ENCODE measurements around the gene RASGEF1B. TPM values are rescaled to one million over a fixed set of nuclear protein-coding genes. Genes with fewer than 3 reads are reported as not detected.

RASGEF1B gene
- total RNA-seq, 4 donors from 2014 or later = 5.2 to 18.6 (median 6.2) TPM

DNA sequence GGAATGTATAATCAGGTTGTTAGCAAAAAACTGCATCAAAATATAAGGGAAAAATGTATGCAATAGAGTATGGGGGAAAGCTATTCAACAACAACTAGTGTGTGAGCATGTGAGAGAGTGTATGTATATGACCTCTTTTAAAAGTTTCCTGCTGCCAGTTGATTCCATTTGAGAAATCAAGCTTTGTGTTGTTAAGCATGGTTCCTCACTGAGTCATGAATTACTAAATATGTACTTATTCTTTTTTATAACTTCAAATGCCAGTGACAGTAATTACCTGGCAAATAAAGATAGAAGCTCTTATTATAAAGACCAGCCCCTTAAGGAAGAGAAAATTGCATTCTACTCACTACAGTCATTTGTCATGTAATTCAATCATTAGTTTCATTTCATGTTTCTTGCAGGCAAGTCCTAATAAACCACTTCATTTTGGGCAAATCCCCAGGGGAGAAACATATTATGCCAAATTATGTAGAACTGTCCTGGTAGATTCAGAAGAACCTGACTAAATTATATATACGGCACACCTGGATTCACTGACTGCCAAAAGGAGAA is 19.2 kb downstream of the RASGEF1B start:
- H3K27me3 ChIP-seq = no peaks in the 10 kb centered on the region
- peaks cover 5 to 46% (median 19%) of the 10 kb centered on the region in 4 donors for H3K36me3 ChIP-seq
- DNase-seq (ENCODE audit: extremely low spot score) = no peak

DNA sequence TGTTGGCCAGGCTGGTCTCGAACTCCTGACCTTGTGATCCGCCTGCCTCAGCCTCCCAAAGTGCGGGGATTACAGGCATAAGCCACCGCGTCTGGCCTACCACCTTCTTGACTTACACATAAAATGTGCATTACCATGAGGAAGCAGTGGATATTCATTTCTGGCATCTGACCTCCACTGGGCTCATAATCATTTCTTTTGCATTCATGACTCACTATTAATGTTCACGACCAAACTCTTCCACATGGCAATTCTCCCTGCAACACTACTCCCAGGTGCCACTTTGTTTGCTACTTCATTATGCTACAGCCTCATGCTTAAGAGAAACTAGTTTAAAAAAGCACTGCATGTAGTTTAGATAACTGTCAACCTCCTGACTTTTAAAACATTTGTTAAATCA is 22.7 kb downstream of the RASGEF1B start:
- intact Hi-C loops (cut with DNase I) = no loop called here
- Histone ChIP-seq H3K36me3 (peaks cover 5 to 53% (median 28%) of the 10 kb centered on the region in 4 donors), H3K27me3 (no peaks in the 10 kb centered on the region), H3K4me3 (no peak overlapping the region), H3K27ac (replicated peaks in 1 of 4) (no peak overlapping the region), H3K9me3 (no peaks in the 10 kb centered on the region), H3K4me1 (no peaks in the 10 kb centered on the region)
- DNase-seq (ENCODE audit: extremely low spot score) = no peak
- 88% methylated on average over 6 of the region's 6 CpGs for WGBS
- no peak for TF ChIP-seq POLR2AphosphoS5 (IDR thresholded peaks at IDR 0.05)
- no peak for TF ChIP-seq POLR2A (IDR thresholded peaks at IDR 0.05; ENCODE audit: low read depth)
- TF ChIP-seq EP300 (IDR thresholded peaks at IDR 0.05) = no peak
- TF ChIP-seq, protein P1, sequence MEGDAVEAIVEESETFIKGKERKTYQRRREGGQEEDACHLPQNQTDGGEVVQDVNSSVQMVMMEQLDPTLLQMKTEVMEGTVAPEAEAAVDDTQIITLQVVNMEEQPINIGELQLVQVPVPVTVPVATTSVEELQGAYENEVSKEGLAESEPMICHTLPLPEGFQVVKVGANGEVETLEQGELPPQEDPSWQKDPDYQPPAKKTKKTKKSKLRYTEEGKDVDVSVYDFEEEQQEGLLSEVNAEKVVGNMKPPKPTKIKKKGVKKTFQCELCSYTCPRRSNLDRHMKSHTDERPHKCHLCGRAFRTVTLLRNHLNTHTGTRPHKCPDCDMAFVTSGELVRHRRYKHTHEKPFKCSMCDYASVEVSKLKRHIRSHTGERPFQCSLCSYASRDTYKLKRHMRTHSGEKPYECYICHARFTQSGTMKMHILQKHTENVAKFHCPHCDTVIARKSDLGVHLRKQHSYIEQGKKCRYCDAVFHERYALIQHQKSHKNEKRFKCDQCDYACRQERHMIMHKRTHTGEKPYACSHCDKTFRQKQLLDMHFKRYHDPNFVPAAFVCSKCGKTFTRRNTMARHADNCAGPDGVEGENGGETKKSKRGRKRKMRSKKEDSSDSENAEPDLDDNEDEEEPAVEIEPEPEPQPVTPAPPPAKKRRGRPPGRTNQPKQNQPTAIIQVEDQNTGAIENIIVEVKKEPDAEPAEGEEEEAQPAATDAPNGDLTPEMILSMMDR (IDR thresholded peaks at IDR 0.05) = no peak

More for the DNA sequence above, 19.2 kb downstream of the RASGEF1B start:
- H3K27ac ChIP-seq (replicated peaks in 1 of 4) = no peak overlapping the region
- H3K4me1 ChIP-seq = no peaks in the 10 kb centered on the region
- intact Hi-C loops (cut with DNase I) = no loop called here
- no peak overlapping the region for H3K4me3 ChIP-seq
- TF ChIP-seq, protein P1 (IDR thresholded peaks at IDR 0.05) = no peak
- no peak for TF ChIP-seq POLR2A (IDR thresholded peaks at IDR 0.05; ENCODE audit: low read depth)
- TF ChIP-seq EP300 (IDR thresholded peaks at IDR 0.05) = no peak
- TF ChIP-seq POLR2AphosphoS5 (IDR thresholded peaks at IDR 0.05) = no peak
- no peaks in the 10 kb centered on the region for H3K9me3 ChIP-seq
- WGBS = 93% methylated on average over 1 of the region's 1 CpG

DNA sequence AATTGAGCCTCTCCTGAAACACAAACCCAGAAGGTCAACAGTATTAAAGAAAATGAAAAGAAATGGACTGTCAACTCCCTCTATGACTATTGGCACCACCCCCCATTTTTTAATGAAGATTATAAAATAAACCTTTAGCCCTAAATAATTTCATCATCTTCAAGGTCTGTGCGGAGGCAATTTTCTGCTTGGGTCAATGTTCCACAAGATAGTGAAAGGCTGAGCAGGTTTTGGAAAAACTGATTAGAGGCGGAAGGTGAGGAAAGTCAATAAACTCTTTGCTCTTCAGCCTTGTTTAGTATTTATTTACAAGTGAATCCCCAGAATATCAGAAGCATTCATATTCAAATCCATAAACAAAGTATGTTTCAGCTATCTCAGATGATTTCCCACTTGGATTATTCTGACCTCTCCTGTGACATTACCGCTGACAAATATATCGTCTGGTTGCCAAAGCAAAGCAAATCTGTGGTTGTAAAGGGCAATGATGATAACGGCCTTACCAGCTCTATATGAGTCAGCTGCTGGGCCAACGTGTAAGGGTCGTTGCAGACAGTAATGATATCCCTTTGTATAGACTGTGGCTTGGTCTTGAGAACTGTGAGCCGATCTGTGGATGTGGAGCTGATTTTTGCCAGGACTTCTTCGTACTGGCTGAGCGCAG is 24.0 kb downstream of the RASGEF1B start:
- H3K27me3 ChIP-seq = no peaks in the 10 kb centered on the region
- H3K4me3 ChIP-seq = no peak overlapping the region
- intact Hi-C loops (cut with DNase I) = no loop called here
- no peaks in the 10 kb centered on the region for H3K4me1 ChIP-seq
- no peak overlapping the region for H3K27ac ChIP-seq (replicated peaks in 1 of 4)
- no peak for DNase-seq (ENCODE audit: extremely low spot score)
- TF ChIP-seq POLR2AphosphoS5 (IDR thresholded peaks at IDR 0.05) (no peak), EP300 (IDR thresholded peaks at IDR 0.05) (no peak), POLR2A (IDR thresholded peaks at IDR 0.05; ENCODE audit: low read depth) (no peak)
- TF ChIP-seq, protein P1 (IDR thresholded peaks at IDR 0.05) = no peak
- WGBS = 77% methylated on average over 10 of the region's 10 CpGs
- H3K9me3 ChIP-seq = no peaks in the 10 kb centered on the region
- peaks cover 5 to 60% (median 32%) of the 10 kb centered on the region in 4 donors for H3K36me3 ChIP-seq

DNA sequence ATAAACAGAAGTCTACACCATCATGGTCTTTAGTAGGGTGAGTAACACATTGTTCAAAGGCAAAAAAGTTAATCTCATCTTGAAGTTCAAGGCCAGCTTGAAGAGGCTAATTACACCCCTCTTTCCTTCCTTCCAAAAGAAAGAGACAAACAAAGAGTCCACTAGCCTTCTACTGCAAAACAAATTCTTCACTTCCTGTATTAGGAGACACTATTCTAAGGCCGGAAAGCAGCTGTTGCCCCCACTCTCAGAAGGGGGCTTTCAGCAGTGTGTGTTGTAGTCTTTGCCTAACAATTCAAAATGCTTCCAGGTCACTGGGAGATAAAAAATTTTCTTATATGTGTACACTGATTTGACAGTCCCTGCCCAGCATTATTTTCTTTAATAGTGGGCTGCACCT is 25.1 kb downstream of the RASGEF1B start:
- Histone ChIP-seq H3K27ac (replicated peaks in 1 of 4) (no peak overlapping the region), H3K4me3 (no peak overlapping the region), H3K4me1 (no peaks in the 10 kb centered on the region), H3K36me3 (peaks cover 5 to 65% (median 32%) of the 10 kb centered on the region in 4 donors), H3K9me3 (no peaks in the 10 kb centered on the region), H3K27me3 (no peaks in the 10 kb centered on the region)
- TF ChIP-seq, protein P1 (IDR thresholded peaks at IDR 0.05) = no peak
- TF ChIP-seq EP300 (IDR thresholded peaks at IDR 0.05) = no peak
- no peak for TF ChIP-seq POLR2A (IDR thresholded peaks at IDR 0.05; ENCODE audit: low read depth)
- no peak for TF ChIP-seq POLR2AphosphoS5 (IDR thresholded peaks at IDR 0.05)
- DNase-seq (ENCODE audit: extremely low spot score) = no peak
- intact Hi-C loops (cut with DNase I) = no loop called here
- 59% methylated on average over 1 of the region's 1 CpG for WGBS

All from esophagus muscularis mucosa (tissue), 4 donors.